ENCODE measurements around the gene TBXAS1. TPM values are rescaled to one million over a fixed set of nuclear protein-coding genes. Genes with fewer than 3 reads are reported as not detected.

The TBXAS1 gene
- total RNA-seq, 1 experiment from 2014 or later, result 2.3 TPM

- no peak for TF ChIP-seq PRDM15 (CRISPR knock-in tag; IDR thresholded peaks at IDR 0.05)
- no peak for TF ChIP-seq NFE2L1 (CRISPR knock-in tag; IDR thresholded peaks at IDR 0.05)
- TF ChIP-seq OVOL2 (CRISPR knock-in tag; IDR thresholded peaks at IDR 0.05; ENCODE audit: borderline replicate concordance), result no peak
- TF ChIP-seq TP53 (CRISPR knock-in tag; IDR thresholded peaks at IDR 0.05), result no peak
- no peak for TF ChIP-seq HMGXB4 (CRISPR knock-in tag; IDR thresholded peaks at IDR 0.05)
- TF ChIP-seq AR (CRISPR knock-in tag; IDR thresholded peaks at IDR 0.05), result no peak
- TF ChIP-seq CTCF (IDR thresholded peaks at IDR 0.05), result no peak
- TF ChIP-seq GRHL2 (CRISPR knock-in tag; IDR thresholded peaks at IDR 0.05; ENCODE audit: insufficient replicate concordance, severe bottlenecking), result no peak
- TF ChIP-seq TCF7 (CRISPR knock-in tag; IDR thresholded peaks at IDR 0.05; ENCODE audit: low read depth), result no peak
- TF ChIP-seq ZBTB21 (CRISPR knock-in tag; IDR thresholded peaks at IDR 0.05; ENCODE audit: borderline replicate concordance), result no peak
- TF ChIP-seq SMAD4 (CRISPR knock-in tag; IDR thresholded peaks at IDR 0.05), result no peak
- no peak for TF ChIP-seq ATF3 (CRISPR knock-in tag; conservative IDR thresholded peaks at IDR 0.05)
- TF ChIP-seq ZNF232 (CRISPR knock-in tag; IDR thresholded peaks at IDR 0.05), result no peak
- no peak for TF ChIP-seq ZSCAN18 (CRISPR knock-in tag; IDR thresholded peaks at IDR 0.05)
- no peak for TF ChIP-seq MYBL2 (CRISPR knock-in tag; IDR thresholded peaks at IDR 0.05)
Measured at GRCh38 chr7:139838276-139838675, 9.2 kb downstream of the TBXAS1 start (continued).

GRCh38 chr7:139838876-139839275 is 9.8 kb downstream of the TBXAS1 start:
- POLR2A ChIA-PET, result no interaction called here
- TF ChIP-seq TP53 (CRISPR knock-in tag; IDR thresholded peaks at IDR 0.05) (no peak), E2F1 (CRISPR knock-in tag; IDR thresholded peaks at IDR 0.05) (no peak), ARID4B (CRISPR knock-in tag; IDR thresholded peaks at IDR 0.05; ENCODE audit: borderline replicate concordance) (no peak), TEAD4 (CRISPR knock-in tag; IDR thresholded peaks at IDR 0.05) (no peak), SP1 (CRISPR knock-in tag; conservative IDR thresholded peaks at IDR 0.05) (no peak)

More at GRCh38 chr7:139838876-139839275, 9.8 kb downstream of the TBXAS1 start:
- ATAC-seq, result no peak
- H3K27ac Mint-ChIP-seq, result no peak overlapping the region
- CTCF ChIA-PET, result no interaction called here
- H3K36me3 Mint-ChIP-seq, result peaks cover 9% of the 10 kb centered on the region; the same call in 1 of the 2 replicates
- no peaks in the 10 kb centered on the region for H3K4me1 Mint-ChIP-seq
- H3K4me3 Mint-ChIP-seq, result no peak overlapping the region
- peaks cover 35% of the 10 kb centered on the region for H3K9me3 Mint-ChIP-seq
- no peak for DNase-seq (ENCODE audit: low spot score)
- no peaks in the 10 kb centered on the region; the same call in 1 of the 2 replicates for H3K27me3 Mint-ChIP-seq (ENCODE audit: low read depth)

All from WTC11 (cell line).